Left colon (tissue), 2 donors: ENCODE data around the gene LBX2. TPM values are rescaled to one million over a fixed set of nuclear protein-coding genes. Genes with fewer than 3 reads are reported as not detected.

ENCODE experiments used
- ATAC-seq: fragments of 200-7000 bp; cut with Tn5 transposase; one replicate; pipeline ENCODE4 v1.9.1; 2020; ENCODE audit warnings: mild to moderate bottlenecking, moderate library complexity
- DNase-seq, 2 donors: peaks; one replicate each; pipeline ENCODE4 v3.0.0-alpha.2; 2020
- intact Hi-C, 2 donors: fragments of 100-400 bp; cut with DNase I in 1 of 2; cut with micrococcal nuclease in 1 of 2; formaldehyde crosslinking; loops; one replicate each; pipeline versions ENCODE4 v1.11.2 to v1.14.0; 2022; cut with DNase I, micrococcal nuclease
- total RNA-seq, 2 donors: library from RNA; stranded (reverse); fragmentation: NEBNext Ultra II Directional; extraction: Animal tissue kit (Norgen Biotek cat#: 25700); gene quantifications; one replicate each; pipeline ENCODE4 v1.2.1, GENCODE V29; 2021
- donor health status: DM: no; HTN: no; CAD: no.
- donor health status: DM: yes; HTN: yes; CAD: no.

Gene LBX2
- total RNA-seq, 2 donors from 2014 or later = 1.2 to 1.7 TPM

DNA sequence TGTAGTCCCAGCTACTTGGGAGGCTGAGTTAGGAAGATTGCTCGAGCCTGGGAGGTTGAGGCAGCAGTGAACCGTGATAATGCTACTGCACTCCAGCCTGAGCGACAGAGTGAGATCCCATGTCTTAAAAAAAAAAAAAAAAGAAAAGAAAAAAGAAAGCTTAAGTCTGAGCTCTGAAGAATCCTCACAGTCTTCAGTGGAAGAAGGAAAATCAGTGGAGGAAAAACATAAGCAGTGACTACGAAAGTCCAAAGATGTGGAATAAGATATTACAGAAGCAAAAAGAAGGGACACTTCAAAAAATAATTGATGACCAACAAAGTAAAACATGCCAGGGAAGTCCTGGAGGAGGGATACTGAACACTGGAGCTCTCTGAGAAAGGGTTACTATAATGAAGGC, 10.9 kb upstream of the LBX2 start:
- no peak for ATAC-seq
- no peak for DNase-seq

DNA sequence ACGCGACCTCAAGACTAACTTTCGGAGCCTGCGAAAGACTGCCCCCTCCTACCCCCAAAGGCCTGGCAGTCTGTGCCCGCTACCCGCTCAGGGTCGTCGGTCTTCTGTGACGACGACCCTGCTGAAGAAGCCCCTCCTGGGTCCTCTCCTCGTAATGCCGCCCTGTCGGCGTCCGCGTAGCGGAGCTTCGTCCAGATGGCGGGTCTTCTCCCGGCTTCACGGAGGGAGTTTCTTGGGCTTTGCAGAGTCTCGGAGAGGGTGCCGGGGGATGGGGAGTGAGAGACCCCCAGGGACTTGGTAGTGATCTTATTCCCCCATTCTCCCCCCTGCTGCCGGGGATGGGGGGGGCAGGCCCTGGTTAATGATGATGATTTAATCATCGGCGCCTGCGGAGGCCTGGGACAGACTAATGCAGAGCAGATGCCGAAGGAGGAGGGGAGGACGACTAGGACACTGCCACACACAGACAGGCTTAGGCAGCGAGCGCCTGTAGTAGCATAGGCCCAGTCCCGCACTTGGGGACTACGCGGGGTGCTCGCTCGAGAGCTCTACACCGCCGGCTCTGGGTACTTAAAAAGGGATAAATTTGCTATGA, 8.6 kb upstream of the LBX2 start:
- DNase-seq (peak; percentile 60 to 63), ATAC-seq (peak; percentile 52)
- intact Hi-C loops = no loop called here

More for the DNA sequence above, 10.9 kb upstream of the LBX2 start:
- intact Hi-C loops = no loop called here

DNA sequence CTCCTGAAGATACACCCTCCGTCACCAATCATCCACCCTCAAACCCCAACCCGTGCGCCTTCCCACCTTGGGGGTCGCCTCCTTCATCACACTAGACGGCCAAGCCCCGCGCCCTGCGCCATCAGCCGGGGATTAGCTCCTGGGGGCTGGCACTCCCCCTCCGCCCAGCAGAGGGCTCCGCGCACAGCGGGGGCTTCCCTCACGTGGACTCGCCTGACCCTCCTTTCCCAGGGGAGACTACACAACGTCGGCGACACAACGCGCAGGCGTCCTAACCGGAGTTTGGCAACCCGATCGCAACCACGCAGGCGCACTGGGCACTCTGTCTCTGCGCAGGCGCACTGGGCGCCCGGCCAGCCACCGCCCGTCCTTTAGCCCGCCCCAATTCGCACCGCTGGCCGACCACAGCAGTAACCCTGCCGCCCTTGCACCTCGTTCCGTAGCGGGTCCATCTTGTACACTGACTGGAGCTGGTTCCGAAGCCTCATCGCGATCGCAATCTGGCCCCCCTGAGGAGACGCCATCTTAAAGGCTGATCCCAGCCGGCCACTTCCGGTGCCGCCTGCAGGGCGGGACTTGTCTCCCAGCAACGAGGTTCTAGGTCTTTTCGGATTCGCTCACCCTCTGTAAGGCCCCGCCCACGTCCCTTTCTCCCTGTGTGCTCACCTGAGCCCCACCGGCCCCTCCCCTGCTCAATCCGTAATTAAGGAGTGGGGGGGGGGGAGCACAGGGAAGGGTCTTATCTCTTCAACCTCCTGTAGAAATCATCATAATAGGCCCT, 7.9 kb upstream of the LBX2 start, which contains the start of gene PCGF1:
PCGF1 (minus strand) TSS at position 551 of the 781 bp plus-strand sequence; CDS start at position 524, 27 bp downstream.
- peak; percentile 89 for ATAC-seq
- intact Hi-C loops = no loop called here
- DNase-seq = peak; percentile 100

DNA sequence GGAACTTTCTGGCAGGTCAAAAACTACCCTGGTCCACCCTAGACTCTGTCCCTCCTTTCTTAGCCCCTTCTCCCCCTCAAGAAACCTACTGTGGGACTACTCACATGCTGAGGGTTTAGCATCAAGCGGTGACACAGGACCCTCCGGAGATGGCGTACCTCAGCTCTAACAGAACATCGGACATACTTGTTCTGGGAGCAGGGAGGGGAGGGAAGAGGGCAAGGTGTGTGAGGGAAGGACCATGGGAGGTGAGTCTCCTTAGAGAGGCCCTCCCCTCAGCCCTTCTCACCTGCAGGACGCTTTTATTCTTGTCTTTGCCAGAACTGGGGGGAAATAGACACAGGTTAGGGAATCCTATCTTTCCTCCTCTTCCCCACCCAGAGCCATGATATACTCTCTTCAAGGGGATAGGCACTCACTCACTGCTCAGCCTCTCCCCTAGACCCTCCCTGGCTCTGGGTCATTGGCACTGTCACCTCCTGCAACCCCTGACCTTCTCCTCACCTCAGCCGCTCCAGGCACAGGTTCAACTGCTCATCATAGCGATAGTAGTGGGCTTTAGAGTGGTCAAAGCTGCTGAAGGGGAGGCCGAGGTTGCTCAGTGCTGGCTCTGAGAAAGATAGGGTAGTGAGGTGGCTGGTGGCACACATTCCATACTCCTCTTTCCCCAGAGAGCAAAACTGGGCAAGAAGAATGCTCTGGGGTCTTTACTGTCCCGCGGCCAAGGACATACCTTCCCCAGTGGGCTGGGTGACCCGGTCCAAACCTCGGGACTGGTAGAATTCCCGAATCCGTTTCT, 6.2 kb upstream of the LBX2 start:
- ATAC-seq (no peak), DNase-seq (no peak)
- intact Hi-C loops = no loop called here

DNA sequence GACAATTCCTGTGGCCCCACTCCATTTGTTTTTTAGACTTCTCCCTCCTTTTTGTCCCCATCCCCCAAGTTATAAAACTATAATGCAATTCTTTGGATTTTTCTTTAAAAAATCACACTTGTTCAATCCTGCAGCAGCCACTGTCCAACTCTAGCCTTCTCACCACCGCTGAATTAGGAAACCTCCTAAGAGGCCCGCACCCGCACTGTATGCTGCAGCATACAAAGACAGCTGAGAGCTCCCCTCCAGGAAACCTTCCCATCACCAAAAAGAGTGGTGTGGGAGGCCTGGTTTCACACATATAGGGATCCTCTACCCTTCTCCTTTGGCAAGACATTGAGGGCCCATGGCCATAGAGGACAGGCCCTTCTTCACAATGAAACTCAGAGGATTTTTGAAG, 5.2 kb upstream of the LBX2 start:
- no peak for ATAC-seq
- intact Hi-C loops = no loop called here
- no peak for DNase-seq

DNA sequence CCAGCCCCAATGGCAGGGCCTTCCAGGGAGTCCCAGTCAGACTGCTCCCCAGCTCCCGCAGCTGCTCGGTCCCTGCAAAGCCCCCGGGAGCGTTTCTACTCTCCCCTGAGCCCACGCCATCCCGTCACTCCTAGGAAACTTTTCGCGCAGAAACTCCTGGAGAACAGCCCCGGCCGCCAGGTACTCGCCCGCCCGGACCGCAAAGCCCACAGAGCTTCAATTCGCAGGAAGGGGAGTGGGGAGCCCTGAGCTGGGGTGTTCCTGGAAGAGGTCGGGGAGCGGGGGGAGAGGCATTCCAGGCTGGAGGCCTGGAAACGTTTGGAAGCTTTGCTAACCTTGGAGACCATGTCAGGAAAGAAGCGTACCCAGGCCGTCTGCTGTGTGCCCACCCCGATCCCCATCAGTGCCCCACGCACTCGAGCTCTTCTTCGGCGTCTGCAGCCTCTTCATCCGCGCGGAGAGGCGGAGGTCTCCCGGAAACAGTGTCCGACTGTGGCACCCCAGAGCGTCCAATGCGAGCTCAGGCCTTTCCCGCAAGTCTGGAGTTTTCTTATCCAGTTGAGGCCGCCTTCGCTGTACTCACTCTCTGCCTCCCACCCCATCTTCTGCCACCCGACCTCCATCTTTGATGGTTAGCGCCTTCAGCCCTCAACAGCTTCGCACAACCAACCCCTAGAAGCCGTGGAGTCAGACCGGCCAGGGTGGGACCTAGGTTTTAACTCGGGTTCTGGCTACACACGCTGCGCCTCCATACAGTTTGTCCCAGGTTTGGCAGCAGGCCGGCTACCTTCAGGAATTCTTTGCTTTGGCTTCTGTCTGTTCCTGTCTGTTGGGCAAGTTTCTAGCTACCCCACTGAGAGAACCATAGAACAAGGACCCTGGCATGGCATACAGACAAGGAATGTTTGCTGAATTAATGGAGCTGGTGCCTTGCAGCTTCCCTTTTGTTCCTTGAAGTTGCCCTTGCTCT, 4.4 kb upstream of the LBX2 start:
- intact Hi-C loops = no loop called here
- ATAC-seq (no peak), DNase-seq (no peak)

DNA sequence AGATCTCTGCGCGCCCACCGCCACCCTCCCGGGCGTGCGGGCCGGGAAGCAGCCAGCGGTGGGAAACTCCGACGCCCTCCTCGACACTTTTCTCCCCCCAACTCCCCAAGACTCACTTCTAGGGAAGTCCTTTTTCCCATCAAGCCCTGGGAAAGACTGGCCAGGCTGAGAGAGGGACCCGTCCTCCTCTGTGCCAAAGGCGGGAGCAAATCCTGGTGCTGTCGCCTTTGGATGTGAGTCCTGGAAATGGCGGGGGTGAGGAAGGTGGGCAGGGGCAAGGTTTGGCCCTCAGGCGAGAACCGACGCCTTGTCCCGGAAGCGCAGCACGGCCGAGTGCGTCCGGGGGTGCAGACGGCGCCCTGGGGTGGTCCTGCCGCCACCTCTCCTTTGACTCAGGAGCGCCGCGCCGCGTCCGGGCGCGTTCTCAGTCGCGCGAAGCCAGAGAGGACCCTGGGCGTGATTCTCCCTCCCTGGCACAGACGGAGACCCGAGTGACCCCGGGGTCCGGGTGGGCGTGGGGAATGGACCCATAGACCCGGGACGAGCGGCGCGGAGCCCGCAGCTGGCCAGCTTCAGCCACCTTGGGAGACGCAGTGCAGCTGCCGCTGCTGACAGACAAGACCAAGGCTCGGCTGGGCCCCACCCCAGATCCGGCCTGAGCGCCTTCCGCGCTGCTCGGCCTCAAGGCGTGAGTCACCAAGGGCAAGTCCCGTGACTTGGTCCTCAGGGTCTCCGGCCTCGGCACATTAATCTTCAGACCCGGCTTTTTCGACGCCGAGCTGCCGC, 3.5 kb upstream of the LBX2 start:
- DNase-seq (peak; percentile 87 to 91), ATAC-seq (peak; percentile 69)
- intact Hi-C loops = no loop called here

DNA sequence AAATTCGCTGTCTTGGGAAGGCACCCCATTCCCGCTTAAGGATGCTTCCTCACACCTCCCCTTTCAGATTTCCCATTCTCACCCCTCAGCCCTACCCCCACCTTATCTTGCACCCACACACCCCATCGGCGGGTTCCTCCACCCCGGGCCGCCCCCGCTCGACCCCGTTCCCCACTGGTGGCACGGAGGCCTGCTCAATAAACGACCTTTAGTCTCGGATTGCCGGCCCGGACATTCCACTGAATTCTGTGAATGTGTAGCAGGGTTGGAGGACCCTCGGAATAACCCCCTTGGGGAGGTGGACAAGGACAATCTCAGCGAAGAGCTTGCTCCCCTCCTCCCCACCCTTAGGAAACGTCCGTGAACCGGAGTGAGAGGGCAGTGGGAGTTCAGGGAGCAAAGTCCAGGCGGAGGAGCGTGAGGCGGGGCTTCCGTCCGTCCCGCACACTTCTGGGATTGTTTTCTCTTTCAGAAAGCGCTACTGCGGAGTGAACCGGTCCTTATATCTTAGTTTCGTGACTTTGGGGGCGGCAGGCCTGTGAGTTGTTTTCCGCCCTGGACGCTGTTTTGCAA, 2.8 kb upstream of the LBX2 start:
- ATAC-seq (peak; percentile 71), DNase-seq (peak; percentile 72 to 80)
- intact Hi-C loops = no loop called here

DNA sequence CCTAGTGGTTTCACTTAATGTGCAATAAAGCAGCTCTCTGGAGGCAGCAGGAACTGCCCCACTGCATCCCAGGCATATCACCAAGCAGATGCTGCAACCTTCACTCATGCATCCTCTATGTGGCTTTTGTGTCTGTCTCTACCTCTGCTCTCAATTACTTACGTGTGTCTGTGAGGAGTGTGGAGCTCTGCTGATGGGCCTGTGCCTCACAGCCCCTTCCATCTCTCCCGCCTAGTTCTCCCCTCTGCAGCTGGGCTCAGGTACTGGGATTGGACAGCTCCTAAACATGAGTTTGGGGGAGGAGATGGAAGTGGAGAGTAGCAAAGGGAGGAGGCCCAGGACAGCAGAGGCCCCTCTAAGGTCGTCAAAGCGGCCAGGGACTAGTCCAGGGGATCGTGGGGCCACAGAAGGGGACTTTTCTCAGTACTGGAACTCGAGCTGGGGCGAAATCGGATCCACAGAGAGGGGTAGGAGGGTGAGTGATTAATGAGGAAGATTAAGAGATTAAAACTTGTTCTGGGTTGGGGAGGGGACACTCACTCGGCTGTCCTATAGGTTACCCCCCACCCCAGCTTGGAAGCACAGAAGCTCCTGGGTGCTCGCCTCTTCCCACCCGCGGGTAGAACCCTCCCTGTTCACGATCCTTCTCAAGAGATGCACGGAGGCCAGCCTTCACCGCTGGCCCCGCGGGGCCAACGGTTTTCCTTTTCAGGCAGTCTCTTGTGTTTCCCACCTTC, 2.1 kb upstream of the LBX2 start:
- ATAC-seq (no peak), DNase-seq (no peak)
- intact Hi-C loops = no loop called here

DNA sequence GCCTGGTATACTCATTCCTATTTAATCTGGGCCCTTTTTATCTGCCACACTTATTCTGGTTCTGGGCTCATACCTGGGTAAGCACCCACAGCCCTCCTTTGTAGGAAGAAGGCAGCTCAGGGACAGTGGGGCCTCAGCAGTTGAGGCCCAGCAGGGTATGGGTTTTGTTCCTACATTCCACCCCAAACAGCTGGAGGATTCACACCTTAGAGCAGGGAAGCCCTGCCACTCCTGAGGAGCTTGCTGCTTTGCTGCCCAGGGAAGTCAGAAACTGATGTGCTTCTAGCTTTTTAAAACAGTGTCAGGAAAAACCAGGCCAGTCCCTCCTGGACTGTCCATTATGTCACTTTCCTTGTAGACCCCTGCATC, 1.2 kb upstream of the LBX2 start:
- intact Hi-C loops = no loop called here
- ATAC-seq (no peak), DNase-seq (no peak)

DNA sequence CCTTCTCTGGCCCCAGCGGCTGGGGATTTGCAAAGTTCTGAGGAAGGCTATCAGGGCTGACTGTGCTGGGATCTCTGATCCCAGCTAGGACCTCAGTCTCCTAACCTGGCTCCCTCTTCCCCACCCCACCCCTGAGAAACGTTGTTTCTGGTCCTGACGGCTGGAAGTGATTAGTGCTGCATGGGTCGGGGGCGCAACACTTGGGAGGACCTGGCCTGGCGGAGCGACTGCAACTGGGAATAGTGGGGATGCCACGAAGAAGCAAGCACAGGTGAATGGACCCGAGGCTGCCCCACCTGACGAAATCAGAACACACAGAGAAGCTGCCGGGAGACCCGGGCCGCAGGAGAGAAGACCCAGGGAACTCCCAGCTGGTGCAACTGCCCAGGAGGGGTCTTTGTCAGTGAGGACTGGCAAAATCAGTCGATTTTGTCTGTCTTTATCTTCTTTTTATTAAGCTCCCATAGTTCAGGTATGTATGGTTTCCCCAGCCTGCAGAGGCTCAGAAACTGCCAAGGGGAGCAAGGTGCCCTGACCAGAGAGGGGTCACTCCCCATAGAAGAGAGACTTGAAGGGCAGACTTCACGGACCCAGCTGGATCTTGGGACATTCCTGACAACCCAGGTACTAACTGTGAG, 656 bp upstream of the LBX2 start:
- no peak for DNase-seq
- intact Hi-C loops = no loop called here
- ATAC-seq = no peak

DNA sequence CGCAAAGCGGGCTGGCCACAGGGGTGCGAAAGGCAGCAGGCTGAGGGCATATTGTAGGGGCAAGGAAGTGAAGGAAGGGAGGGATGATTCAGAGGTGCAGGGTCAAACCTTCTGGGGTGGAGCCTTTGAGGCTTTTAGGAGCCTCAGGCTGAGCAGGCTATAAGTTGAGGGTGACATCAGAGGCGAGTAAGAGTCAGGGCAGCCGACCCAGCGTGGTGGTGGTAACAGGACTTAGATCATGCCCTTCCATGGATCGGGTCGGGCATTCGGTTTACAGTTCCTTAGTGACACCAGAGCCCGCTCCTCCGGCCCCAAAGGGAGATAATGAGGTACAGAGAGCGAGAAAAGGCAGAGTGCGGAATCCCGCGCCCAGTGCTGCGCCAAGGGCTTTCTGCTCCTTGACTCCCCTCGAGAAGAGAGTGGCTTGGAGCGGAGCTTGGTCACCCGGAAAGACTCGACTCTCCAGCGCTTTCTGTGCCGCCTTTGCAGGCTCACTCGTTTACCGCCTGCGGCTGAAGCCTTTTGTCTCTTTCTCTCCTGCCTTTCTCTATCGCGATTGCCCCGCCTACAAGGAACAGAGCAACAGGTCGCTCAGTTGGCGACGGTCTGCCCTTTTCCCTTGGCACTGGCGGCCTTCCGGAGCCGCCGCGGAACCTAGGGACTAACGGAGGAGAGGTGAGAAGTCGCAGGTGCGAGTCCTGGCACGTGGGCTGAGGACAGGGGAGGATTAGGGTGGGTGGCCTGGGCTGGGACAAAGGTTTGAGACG, 720 bp downstream of the LBX2 start:
- ATAC-seq (peak; percentile 16), DNase-seq (peak in 1 of 2 donors; percentile 22)
- intact Hi-C loops = no loop called here

DNA sequence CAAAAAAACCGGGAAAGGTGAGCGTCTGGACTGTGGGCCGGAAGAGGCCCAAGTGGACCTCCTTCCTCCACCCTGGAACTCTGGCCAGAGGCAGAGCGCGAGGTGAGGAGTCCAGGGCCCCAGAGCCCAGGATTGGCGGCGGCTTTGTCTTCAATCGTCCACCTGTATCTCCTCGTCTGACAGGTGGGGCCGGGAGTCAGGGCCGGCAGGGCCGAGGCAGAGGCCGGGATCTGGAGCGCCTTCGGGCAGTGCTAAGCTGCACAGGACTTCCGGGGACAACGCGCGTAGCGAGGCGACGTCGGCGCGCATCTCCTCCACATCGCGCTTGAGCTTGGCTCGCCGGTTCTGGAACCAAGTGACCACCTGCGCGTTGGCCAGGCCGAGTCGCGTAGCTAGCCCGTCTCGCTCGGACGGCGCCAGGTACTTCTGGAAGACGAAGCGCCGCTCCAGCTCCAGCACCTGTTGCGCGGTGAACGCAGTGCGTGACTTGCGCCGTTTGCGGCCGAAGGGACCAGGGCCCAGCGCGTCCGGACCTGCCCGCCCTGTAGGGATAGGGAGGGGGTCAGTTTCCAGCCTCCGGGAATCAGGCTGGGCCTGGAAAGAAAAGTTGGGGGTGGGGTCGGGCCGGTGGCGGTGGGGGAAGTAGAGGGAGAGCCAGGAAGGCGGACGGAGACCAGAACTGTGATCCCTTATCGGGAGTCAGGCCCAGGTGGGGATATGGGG, 1.5 kb downstream of the LBX2 start:
- peak; percentile 46 for ATAC-seq
- DNase-seq = peak in 1 of 2 donors; percentile 59
- intact Hi-C loops = no loop called here

DNA sequence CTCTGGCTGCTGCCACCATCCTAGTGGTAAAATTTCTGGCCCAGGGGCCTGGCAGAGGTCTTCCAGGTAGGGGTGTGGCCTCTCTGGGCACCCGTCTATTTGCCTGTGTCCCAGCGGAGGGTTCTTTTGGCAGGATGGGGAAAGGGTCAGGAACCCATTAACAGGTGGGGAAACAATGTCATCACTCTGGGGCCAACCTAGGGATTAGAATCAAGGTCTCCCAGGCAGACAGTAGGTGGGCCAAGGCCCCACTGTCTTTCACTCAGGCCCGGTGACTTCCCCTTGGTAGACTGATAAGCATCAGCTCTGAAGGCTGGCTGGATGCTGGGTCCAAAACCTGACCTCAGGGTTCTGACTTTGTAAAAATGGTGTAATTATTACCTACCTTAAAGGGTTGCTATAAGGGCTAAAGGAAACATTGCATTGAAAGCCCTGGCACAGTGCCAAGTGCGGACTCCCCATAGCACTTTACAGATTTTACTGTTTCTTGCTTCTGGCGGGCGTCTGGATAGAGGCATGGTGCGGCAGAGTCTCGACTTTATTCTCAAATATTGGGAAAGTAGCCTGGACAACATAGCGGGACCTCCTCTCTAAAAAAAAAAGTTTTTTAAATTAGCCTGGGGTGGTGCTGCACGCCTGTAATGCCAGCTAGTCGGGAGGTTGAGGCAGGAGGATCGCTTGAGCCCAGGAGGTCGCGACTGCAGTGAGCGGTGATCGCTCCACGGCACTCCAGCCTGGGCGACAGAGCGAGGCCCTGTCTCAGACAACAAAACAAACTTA, 2.2 kb downstream of the LBX2 start:
- DNase-seq = no peak
- intact Hi-C loops = no loop called here
- ATAC-seq = no peak
